Measurements from ENCODE around the gene DGKE.

DGKE gene

GRCh38 chr17:56896968-56897359 is 63.0 kb downstream of the DGKE start:
- no peak overlapping the region for H3K4me3 ChIP-seq (ENCODE audit: low read depth, low read length)
- no peak for DNase-seq (ENCODE audit: low read depth)
- TF ChIP-seq CTCF (conservative IDR thresholded peaks at IDR 0.05; ENCODE audit: low read depth, low read length): no peak

- no peak overlapping the region for H3K4me3 ChIP-seq (ENCODE audit: low read depth, low read length)
- no peak for DNase-seq (ENCODE audit: low read depth)
- TF ChIP-seq CTCF (conservative IDR thresholded peaks at IDR 0.05; ENCODE audit: low read depth, low read length): no peak
These were observed 63.9 kb downstream of the DGKE start for GRCh38 chr17:56897646-56898424.

- no peak for DNase-seq (ENCODE audit: low read depth)
- TF ChIP-seq CTCF (conservative IDR thresholded peaks at IDR 0.05; ENCODE audit: low read depth, low read length): no peak
- no peak overlapping the region for H3K4me3 ChIP-seq (ENCODE audit: low read depth, low read length)
These were observed 64.9 kb downstream of the DGKE start for GRCh38 chr17:56898874-56899273.

- no peak for DNase-seq (ENCODE audit: low read depth)
- no peak overlapping the region for H3K4me3 ChIP-seq (ENCODE audit: low read depth, low read length)
- no peak for TF ChIP-seq CTCF (conservative IDR thresholded peaks at IDR 0.05; ENCODE audit: low read depth, low read length)
These were observed 65.5 kb downstream of the DGKE start for GRCh38 chr17:56899403-56899802.

GRCh38 chr17:56902348-56902747 is 68.4 kb downstream of the DGKE start:
- no peak overlapping the region for H3K4me3 ChIP-seq (ENCODE audit: low read depth, low read length)
- peak; percentile 12 for DNase-seq (ENCODE audit: low read depth)
- TF ChIP-seq CTCF (conservative IDR thresholded peaks at IDR 0.05; ENCODE audit: low read depth, low read length): no peak

- no peak for DNase-seq (ENCODE audit: low read depth)
- no peak overlapping the region for H3K4me3 ChIP-seq (ENCODE audit: low read depth, low read length)
- no peak for TF ChIP-seq CTCF (conservative IDR thresholded peaks at IDR 0.05; ENCODE audit: low read depth, low read length)
These were observed 69.6 kb downstream of the DGKE start for GRCh38 chr17:56903560-56903959.

GRCh38 chr17:56908001-56908542 is 74.1 kb downstream of the DGKE start:
- no peak overlapping the region for H3K4me3 ChIP-seq (ENCODE audit: low read depth, low read length)
- no peak for DNase-seq (ENCODE audit: low read depth)
- no peak for TF ChIP-seq CTCF (conservative IDR thresholded peaks at IDR 0.05; ENCODE audit: low read depth, low read length)
